ENCODE results near the gene ZNF888.
"Not testable (repeated sequence)": the region's sequence is repeated elsewhere in the genome, so short reads cannot be mapped to it uniquely, and the experiment has no call there.

DNA sequence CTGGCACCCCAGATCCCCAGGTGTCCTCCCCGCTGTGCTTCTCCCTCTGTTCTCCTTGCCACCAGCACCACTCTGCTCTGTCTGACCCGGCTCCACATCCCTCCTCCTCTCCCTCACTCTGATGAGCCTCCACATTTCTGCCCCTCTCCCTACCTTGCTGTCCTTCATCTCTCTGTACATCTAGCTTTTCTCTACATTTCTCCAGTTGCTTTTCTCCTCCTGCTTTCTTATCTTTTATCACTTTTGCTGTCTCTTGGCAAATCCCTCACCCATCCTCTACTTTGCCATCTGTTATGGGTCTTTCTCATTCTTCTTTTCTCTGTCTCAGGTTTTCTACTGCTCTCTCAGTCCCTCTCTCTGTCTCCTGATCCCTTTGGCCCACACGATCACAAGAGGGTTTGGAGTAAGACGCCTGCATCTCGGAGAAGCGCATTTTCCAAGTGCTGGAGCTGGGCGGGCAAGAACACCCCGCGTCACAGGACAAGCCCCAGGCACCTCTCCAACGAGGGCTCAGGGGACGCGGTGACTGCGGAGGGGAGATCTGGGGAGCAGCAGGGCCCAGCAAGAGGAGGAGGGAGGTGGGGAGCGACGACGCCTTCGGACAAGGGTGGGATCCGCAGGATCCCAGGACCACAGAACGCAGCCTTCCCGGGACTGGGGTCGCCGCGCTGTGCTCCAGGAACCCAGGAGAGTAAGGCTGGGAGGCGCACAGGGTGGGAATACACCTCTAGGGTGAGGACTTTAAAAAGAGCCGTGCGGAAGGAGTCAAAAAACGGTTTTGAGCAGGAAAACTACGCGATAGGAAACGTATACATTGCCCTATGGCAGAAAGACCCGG lies 66.5 kb downstream of the ZNF888 start:
- TF ChIP-seq CTCF (IDR thresholded peaks at IDR 0.05 in 8 of 11, conservative IDR thresholded peaks at IDR 0.05 in 3 of 11); POLR2A (IDR thresholded peaks at IDR 0.05); POLR2AphosphoS5 (IDR thresholded peaks at IDR 0.05): not testable (repeated sequence)
